AG10803 (cell line): ENCODE data around the gene FOXN3.
A peak's percentile ranks its signal among the peaks of the same experiment; 100 is the strongest.

Experiments
- DNase-seq: peaks from one replicate; pipeline ENCODE4 v3.0.0; 2010; ENCODE audit warnings: low read depth
- H3K4me3 ChIP-seq: 2 replicates; pipeline ENCODE4 v1.5.1; 2011; ENCODE audit warnings: mild to moderate bottlenecking, low read length, control low read depth
- TF ChIP-seq, protein P1 (sequence below): conservative IDR thresholded peaks from 2 replicates; pipeline ENCODE4 v1.5.1; 2011; ENCODE audit warnings: mild to moderate bottlenecking, low read length, control low read depth, inconsistent platforms

FOXN3 gene

DNA sequence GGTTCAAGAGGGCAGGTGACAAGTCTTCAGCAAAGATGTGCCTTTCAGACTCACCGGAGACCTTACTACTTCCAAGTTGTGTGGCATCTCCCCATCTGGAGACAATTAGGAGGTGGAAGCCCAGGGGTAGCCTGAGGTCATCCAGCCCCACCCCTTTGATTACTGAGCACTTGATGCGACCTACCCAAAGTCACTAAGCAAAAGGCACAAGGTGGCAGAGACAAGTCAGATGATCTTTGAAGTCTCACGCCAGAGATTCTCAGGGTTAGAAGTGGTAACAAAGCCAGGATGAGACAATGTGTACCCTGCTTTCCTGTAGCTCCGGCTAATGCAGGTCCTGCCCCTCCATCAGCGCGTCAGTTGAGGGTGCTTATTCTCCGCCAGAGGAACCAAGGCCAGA lies 1.4 kb upstream of the FOXN3 start:
- no peak for DNase-seq
- TF ChIP-seq, protein P1, sequence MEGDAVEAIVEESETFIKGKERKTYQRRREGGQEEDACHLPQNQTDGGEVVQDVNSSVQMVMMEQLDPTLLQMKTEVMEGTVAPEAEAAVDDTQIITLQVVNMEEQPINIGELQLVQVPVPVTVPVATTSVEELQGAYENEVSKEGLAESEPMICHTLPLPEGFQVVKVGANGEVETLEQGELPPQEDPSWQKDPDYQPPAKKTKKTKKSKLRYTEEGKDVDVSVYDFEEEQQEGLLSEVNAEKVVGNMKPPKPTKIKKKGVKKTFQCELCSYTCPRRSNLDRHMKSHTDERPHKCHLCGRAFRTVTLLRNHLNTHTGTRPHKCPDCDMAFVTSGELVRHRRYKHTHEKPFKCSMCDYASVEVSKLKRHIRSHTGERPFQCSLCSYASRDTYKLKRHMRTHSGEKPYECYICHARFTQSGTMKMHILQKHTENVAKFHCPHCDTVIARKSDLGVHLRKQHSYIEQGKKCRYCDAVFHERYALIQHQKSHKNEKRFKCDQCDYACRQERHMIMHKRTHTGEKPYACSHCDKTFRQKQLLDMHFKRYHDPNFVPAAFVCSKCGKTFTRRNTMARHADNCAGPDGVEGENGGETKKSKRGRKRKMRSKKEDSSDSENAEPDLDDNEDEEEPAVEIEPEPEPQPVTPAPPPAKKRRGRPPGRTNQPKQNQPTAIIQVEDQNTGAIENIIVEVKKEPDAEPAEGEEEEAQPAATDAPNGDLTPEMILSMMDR = no peak
- H3K4me3 ChIP-seq = no peak overlapping the region

DNA sequence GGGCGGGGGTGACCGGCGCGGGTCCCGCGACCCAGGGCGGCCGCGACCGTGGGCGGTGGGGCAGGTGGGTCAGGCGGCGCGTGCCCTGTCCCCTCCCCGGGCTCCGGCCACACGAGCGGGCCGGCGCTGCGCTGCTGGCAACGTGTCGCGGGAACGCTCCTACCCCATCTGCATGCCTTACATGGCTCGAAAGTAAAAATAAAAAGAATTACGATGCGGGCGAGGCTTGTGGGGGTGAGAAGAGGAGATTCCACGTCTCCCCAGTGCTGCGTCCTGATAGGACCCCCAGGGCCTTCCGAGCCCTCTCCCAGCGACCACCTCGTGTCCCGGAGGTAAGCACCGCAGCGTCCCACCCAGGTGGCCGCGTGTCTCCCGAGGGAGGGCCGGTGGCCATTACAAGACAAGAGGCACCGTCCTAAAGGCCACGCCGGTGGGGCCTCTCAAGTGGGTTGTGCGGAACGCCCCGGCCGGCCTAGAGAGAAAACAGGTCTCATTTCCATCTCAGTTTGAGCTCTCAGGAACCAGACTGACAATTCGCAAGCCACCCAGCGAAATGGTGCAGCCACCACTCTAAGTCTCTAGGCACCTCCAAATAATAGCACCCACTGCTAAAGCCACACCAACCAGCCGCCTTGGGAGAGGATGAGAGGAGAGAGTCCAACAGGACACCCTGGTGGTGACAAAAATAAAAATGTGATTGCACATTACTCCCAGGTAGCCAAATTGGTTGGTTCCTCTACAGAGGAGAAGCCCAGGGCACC lies 612 bp upstream of the FOXN3 start:
- peak overlapping the region; percentile 70 for H3K4me3 ChIP-seq
- peak; percentile 43 for DNase-seq
- TF ChIP-seq, protein P1 = peak; percentile 56

DNA sequence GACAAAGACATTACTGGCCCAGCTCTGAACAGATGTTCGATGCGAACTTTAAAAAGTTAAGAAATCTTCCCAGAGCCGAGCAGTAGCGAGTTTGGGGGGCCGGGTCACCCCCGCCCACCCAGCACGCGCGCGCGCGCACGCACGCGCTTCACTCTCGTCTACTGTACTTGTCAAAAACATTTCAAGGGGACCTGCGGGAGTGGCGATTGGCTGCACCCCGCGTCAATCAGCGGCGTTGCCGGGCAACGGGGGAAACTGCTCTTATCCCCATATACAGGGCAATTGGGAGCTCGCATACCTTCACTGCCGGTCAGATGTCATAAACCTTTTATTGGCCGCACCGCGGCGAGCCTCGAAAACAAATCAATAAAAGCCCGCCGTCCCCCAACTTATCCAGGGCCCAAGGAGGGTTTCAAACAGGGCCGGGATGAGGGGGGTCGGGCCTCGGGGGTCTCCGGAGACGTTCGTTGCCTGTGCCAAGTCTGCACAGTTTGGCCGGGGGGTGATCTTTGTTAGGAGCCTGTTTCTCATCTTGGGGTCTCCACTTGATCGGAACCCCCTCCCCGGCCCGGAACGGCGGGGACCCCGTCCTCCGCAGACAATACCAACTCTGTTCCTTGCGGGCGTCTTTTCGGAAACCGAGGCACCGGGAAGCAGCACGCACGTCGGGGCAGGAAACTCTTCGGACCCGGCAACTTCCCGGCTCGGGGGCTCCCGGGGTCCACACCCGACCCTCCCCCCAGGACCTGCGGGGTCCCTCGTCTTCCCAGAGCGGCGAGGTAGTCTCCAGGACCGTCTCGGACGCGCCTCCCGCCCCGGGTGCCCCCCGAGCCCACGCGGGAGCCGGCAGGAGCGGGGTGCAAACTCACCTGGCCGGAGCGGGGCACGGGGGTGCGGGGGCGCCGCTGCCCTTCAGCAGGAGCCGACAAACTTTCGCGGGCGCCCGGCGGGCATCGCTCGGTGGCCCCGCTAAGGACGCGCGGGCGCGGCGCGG lies 734 bp downstream of the FOXN3 start:
- TF ChIP-seq, protein P1 = no peak
- H3K4me3 ChIP-seq = peak overlapping the region; percentile 78
- peak; percentile 99 for DNase-seq

DNA sequence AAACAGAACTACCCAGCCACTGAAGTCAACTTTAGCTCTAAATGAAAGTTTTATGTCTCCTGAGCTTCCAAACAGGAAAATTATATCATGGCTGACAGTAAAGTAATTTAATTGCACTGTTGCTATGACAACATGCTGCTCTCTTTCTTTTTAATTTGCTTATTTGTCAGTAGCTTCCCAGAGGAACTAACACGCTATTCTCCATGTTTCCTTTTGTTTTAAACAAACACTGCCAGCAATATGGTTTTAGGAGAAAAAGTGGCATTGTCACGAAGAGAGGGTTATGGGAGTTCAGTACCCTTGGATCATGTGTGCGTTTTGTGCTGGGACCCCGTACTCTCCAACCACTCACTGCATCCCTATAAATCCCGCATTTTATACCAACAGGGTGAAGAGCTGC lies 1.9 kb downstream of the FOXN3 start:
- no peak for DNase-seq
- H3K4me3 ChIP-seq = peak overlapping the region; percentile 78
- TF ChIP-seq, protein P1 = no peak

DNA sequence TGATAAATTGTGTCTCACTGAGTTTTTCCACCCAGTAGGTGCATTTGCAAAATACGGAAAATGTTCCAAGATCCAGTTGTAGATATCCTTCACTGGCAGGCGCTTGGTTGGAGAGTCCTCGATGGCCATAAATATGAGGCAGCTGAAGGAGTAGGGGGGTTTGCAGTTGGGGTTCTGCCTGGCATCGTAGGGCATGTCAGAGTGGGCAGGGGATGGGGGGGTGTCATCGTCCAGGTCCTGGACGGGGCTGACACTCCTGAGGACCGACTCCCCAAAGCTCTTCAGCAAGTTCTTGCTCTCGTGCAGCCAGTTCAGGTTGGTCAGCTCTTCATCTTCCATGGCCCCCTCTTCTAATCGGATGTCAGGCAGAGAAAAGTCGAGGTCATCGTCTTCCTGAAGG lies 5.1 kb downstream of the FOXN3 start:
- no peak overlapping the region for H3K4me3 ChIP-seq
- TF ChIP-seq, protein P1 = no peak
- no peak for DNase-seq

DNA sequence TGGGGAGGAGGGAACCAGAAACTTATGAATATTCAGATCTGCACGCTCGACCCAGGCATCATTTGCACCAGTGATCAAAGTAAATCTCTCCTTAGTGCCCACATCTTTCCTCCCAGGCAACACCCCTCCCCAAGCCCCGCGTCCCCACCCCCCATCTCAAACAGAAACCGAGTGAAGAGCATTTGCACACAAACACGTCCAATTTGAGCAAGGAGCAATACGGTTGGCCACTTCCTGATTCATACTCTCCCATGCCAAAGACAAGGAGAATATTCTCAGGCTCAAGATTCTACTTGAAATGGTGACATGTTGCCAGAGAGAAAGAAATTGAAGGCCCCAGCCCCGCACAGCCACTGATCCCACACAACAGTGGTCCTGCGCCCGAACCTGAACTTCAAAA lies 7.1 kb downstream of the FOXN3 start:
- TF ChIP-seq, protein P1 = no peak

More for the DNA sequence above, 7.1 kb downstream of the FOXN3 start:
- DNase-seq = no peak
- no peak overlapping the region for H3K4me3 ChIP-seq
